ENCODE results near the gene CHIC2.

CHIC2 gene

GRCh38 chr4:53992785-53993184 is 71.6 kb downstream of the CHIC2 start:
- no peak overlapping the region for H3K9ac ChIP-seq (ENCODE audit: low read length)

GRCh38 chr4:53991821-53992220 is 72.6 kb downstream of the CHIC2 start:
- H3K27me3 ChIP-seq (ENCODE audit: low read depth, low read length) = no peaks in the 10 kb centered on the region
- no peak overlapping the region for H3K4me2 ChIP-seq (ENCODE audit: low read length)
- H3K27ac ChIP-seq (ENCODE audit: low read length) = no peak overlapping the region
- H4K20me1 ChIP-seq (ENCODE audit: insufficient read depth, low read length) = no peaks in the 10 kb centered on the region; the same call in 1 of the 2 replicates
- H3K79me2 ChIP-seq (ENCODE audit: low read length) = no peaks in the 10 kb centered on the region
- H3K9ac ChIP-seq (ENCODE audit: low read length) = no peak overlapping the region
- TF ChIP-seq CTCF (IDR thresholded peaks at IDR 0.05; ENCODE audit: low read depth, low read length) (no peak), EZH2phosphoT487 (IDR thresholded peaks at IDR 0.05; ENCODE audit: low read depth) (no peak)
- H3K4me3 ChIP-seq (ENCODE audit: low read length) = no peak overlapping the region
- no peak overlapping the region for H2AFZ ChIP-seq (ENCODE audit: low read depth, low read length)
- H3K4me1 ChIP-seq (ENCODE audit: low read length) = peaks cover 6% of the 10 kb centered on the region
- no peaks in the 10 kb centered on the region for H3K9me3 ChIP-seq (ENCODE audit: insufficient read depth, low read length)
- H3K36me3 ChIP-seq (replicated peaks; ENCODE audit: low read depth, low read length) = peaks cover 3% of the 10 kb centered on the region

More at GRCh38 chr4:53992785-53993184, 71.6 kb downstream of the CHIC2 start:
- H3K36me3 ChIP-seq (replicated peaks; ENCODE audit: low read depth, low read length) = peaks cover 3% of the 10 kb centered on the region
- TF ChIP-seq EZH2phosphoT487 (IDR thresholded peaks at IDR 0.05; ENCODE audit: low read depth) (no peak), CTCF (IDR thresholded peaks at IDR 0.05; ENCODE audit: low read depth, low read length) (no peak)
- no peak overlapping the region for H2AFZ ChIP-seq (ENCODE audit: low read depth, low read length)
- H3K27ac ChIP-seq (ENCODE audit: low read length) = no peak overlapping the region
- H3K9me3 ChIP-seq (ENCODE audit: insufficient read depth, low read length) = no peaks in the 10 kb centered on the region
- H3K79me2 ChIP-seq (ENCODE audit: low read length) = no peaks in the 10 kb centered on the region
- no peaks in the 10 kb centered on the region; the same call in 1 of the 2 replicates for H4K20me1 ChIP-seq (ENCODE audit: insufficient read depth, low read length)
- H3K27me3 ChIP-seq (ENCODE audit: low read depth, low read length) = no peaks in the 10 kb centered on the region
- H3K4me2 ChIP-seq (ENCODE audit: low read length) = no peak overlapping the region
- no peak overlapping the region for H3K4me3 ChIP-seq (ENCODE audit: low read length)
- peaks cover 6% of the 10 kb centered on the region for H3K4me1 ChIP-seq (ENCODE audit: low read length)

GRCh38 chr4:53990641-53991040 is 73.8 kb downstream of the CHIC2 start:
- no peak overlapping the region for H3K4me3 ChIP-seq (ENCODE audit: low read length)
- H3K9ac ChIP-seq (ENCODE audit: low read length) = no peak overlapping the region
- H2AFZ ChIP-seq (ENCODE audit: low read depth, low read length) = no peak overlapping the region
- TF ChIP-seq EZH2phosphoT487 (IDR thresholded peaks at IDR 0.05; ENCODE audit: low read depth) (no peak), CTCF (IDR thresholded peaks at IDR 0.05; ENCODE audit: low read depth, low read length) (no peak)
- H3K36me3 ChIP-seq (replicated peaks; ENCODE audit: low read depth, low read length) = peaks cover 3% of the 10 kb centered on the region
- H3K4me2 ChIP-seq (ENCODE audit: low read length) = no peak overlapping the region
- H3K27me3 ChIP-seq (ENCODE audit: low read depth, low read length) = no peaks in the 10 kb centered on the region
- H4K20me1 ChIP-seq (ENCODE audit: insufficient read depth, low read length) = no peaks in the 10 kb centered on the region; the same call in 1 of the 2 replicates
- no peaks in the 10 kb centered on the region for H3K9me3 ChIP-seq (ENCODE audit: insufficient read depth, low read length)
- H3K27ac ChIP-seq (ENCODE audit: low read length) = no peak overlapping the region
- peaks cover 6% of the 10 kb centered on the region for H3K4me1 ChIP-seq (ENCODE audit: low read length)
- no peaks in the 10 kb centered on the region for H3K79me2 ChIP-seq (ENCODE audit: low read length)

GRCh38 chr4:53987761-53988171 is 76.6 kb downstream of the CHIC2 start:
- TF ChIP-seq CTCF (IDR thresholded peaks at IDR 0.05; ENCODE audit: low read depth, low read length) (no peak), EZH2phosphoT487 (IDR thresholded peaks at IDR 0.05; ENCODE audit: low read depth) (no peak)
- H3K36me3 ChIP-seq (replicated peaks; ENCODE audit: low read depth, low read length) = no peaks in the 10 kb centered on the region
- no peaks in the 10 kb centered on the region for H3K9me3 ChIP-seq (ENCODE audit: insufficient read depth, low read length)
- no peak overlapping the region for H3K4me3 ChIP-seq (ENCODE audit: low read length)
- no peak overlapping the region for H3K4me2 ChIP-seq (ENCODE audit: low read length)
- no peaks in the 10 kb centered on the region for H3K27me3 ChIP-seq (ENCODE audit: low read depth, low read length)
- H4K20me1 ChIP-seq (ENCODE audit: insufficient read depth, low read length) = no peaks in the 10 kb centered on the region; the same call in 1 of the 2 replicates
- H2AFZ ChIP-seq (ENCODE audit: low read depth, low read length) = no peak overlapping the region
- no peak overlapping the region for H3K9ac ChIP-seq (ENCODE audit: low read length)
- H3K4me1 ChIP-seq (ENCODE audit: low read length) = no peaks in the 10 kb centered on the region
- no peak overlapping the region for H3K27ac ChIP-seq (ENCODE audit: low read length)
- H3K79me2 ChIP-seq (ENCODE audit: low read length) = no peaks in the 10 kb centered on the region
